ENCODE data around the gene COL25A1. TPM values are rescaled to one million over a fixed set of nuclear protein-coding genes. Genes with fewer than 3 reads are reported as not detected.

The COL25A1 gene
- total RNA-seq, 1 experiment from 2014 or later, result 8.8 TPM

GRCh38 chr4:108787724-108788123 lies 514.7 kb downstream of the COL25A1 start:
- intact Hi-C loops (cut with micrococcal nuclease; ENCODE audit: unreplicated experiment), result no loop called here
- Histone ChIP-seq H3K27ac (ENCODE audit: low read depth, low read length, poor library complexity, severe bottlenecking) (no peak overlapping the region), H3K27me3 (replicated peaks; ENCODE audit: insufficient read depth, low read depth, low read length, poor library complexity) (no peaks in the 10 kb centered on the region), H3K4me3 (ENCODE audit: low read depth, low read length, poor library complexity, severe bottlenecking) (no peak overlapping the region), H3K4me1 (ENCODE audit: insufficient read depth, low read length, poor library complexity, severe bottlenecking) (no peaks in the 10 kb centered on the region), H3K36me3 (ENCODE audit: insufficient read depth, low read length, poor library complexity, severe bottlenecking) (no peaks in the 10 kb centered on the region), H3K9me3 (ENCODE audit: low read depth, low read length, poor library complexity, severe bottlenecking) (no peaks in the 10 kb centered on the region)
- DNase-seq (ENCODE audit: low spot score), result no peak
- POLR2A ChIA-PET (ENCODE audit: low non-redundant PET), result no interaction called here
- no TSS peak for BruUV-seq (replicated peaks)
- no peak for TF ChIP-seq EZH2 (IDR thresholded peaks at IDR 0.05; ENCODE audit: borderline replicate concordance, low read depth, low read length, poor library complexity, severe bottlenecking)
- TF ChIP-seq CTCF (conservative IDR thresholded peaks at IDR 0.05; ENCODE audit: low read depth, low read length), result no peak
- CTCF ChIA-PET, result no interaction called here

- TF ChIP-seq CTCF (conservative IDR thresholded peaks at IDR 0.05; ENCODE audit: low read depth, low read length) (no peak), EZH2 (IDR thresholded peaks at IDR 0.05; ENCODE audit: borderline replicate concordance, low read depth, low read length, poor library complexity, severe bottlenecking) (no peak)
- ChIA-PET POLR2A (ENCODE audit: low non-redundant PET) (no interaction called here), CTCF (no interaction called here)
- no TSS peak for BruUV-seq (replicated peaks)
- H3K4me3 ChIP-seq (ENCODE audit: low read depth, low read length, poor library complexity, severe bottlenecking), result no peak overlapping the region
- DNase-seq (ENCODE audit: low spot score), result no peak
- intact Hi-C loops (cut with micrococcal nuclease; ENCODE audit: unreplicated experiment), result no loop called here
- H3K9me3 ChIP-seq (ENCODE audit: low read depth, low read length, poor library complexity, severe bottlenecking), result no peaks in the 10 kb centered on the region
- H3K27ac ChIP-seq (ENCODE audit: low read depth, low read length, poor library complexity, severe bottlenecking), result no peak overlapping the region
- H3K36me3 ChIP-seq (ENCODE audit: insufficient read depth, low read length, poor library complexity, severe bottlenecking), result no peaks in the 10 kb centered on the region
- H3K27me3 ChIP-seq (replicated peaks; ENCODE audit: insufficient read depth, low read depth, low read length, poor library complexity), result no peaks in the 10 kb centered on the region
- no peaks in the 10 kb centered on the region for H3K4me1 ChIP-seq (ENCODE audit: insufficient read depth, low read length, poor library complexity, severe bottlenecking)
Observed at GRCh38 chr4:108787106-108787505, 515.4 kb downstream of the COL25A1 start.

- Histone ChIP-seq H3K9me3 (ENCODE audit: low read depth, low read length, poor library complexity, severe bottlenecking) (no peaks in the 10 kb centered on the region), H3K4me1 (ENCODE audit: insufficient read depth, low read length, poor library complexity, severe bottlenecking) (no peaks in the 10 kb centered on the region), H3K36me3 (ENCODE audit: insufficient read depth, low read length, poor library complexity, severe bottlenecking) (no peaks in the 10 kb centered on the region), H3K4me3 (ENCODE audit: low read depth, low read length, poor library complexity, severe bottlenecking) (no peak overlapping the region), H3K27ac (ENCODE audit: low read depth, low read length, poor library complexity, severe bottlenecking) (no peak overlapping the region), H3K27me3 (replicated peaks; ENCODE audit: insufficient read depth, low read depth, low read length, poor library complexity) (no peaks in the 10 kb centered on the region)
- intact Hi-C loops (cut with micrococcal nuclease; ENCODE audit: unreplicated experiment), result no loop called here
- CTCF ChIA-PET, result no interaction called here
- TF ChIP-seq EZH2 (IDR thresholded peaks at IDR 0.05; ENCODE audit: borderline replicate concordance, low read depth, low read length, poor library complexity, severe bottlenecking) (no peak), CTCF (conservative IDR thresholded peaks at IDR 0.05; ENCODE audit: low read depth, low read length) (no peak)
- BruUV-seq (replicated peaks), result no TSS peak
- POLR2A ChIA-PET (ENCODE audit: low non-redundant PET), result no interaction called here
- DNase-seq (ENCODE audit: low spot score), result no peak
Observed at GRCh38 chr4:108786351-108786750, 516.1 kb downstream of the COL25A1 start.
